Measurements from ENCODE around the gene ZNF524. TPM values are rescaled to one million over a fixed set of nuclear protein-coding genes. Genes with fewer than 3 reads are reported as not detected.

Gene ZNF524
- total RNA-seq, 1 donor from 2014 or later, result 9.3 TPM

- DNase-seq (ENCODE audit: low spot score), result no peak
- peak overlapping the region; percentile 76 for H3K27ac Mint-ChIP-seq (ENCODE audit: unreplicated experiment)
- H3K27me3 Mint-ChIP-seq (ENCODE audit: unreplicated experiment), result peaks cover 22% of the 10 kb centered on the region
- H3K4me1 Mint-ChIP-seq (ENCODE audit: unreplicated experiment), result peaks cover 29% of the 10 kb centered on the region
- TF ChIP-seq CTCF (IDR thresholded peaks at IDR 0.05; ENCODE audit: unreplicated experiment), result no peak
- peaks cover 24% of the 10 kb centered on the region for H3K36me3 Mint-ChIP-seq (ENCODE audit: low read depth, unreplicated experiment)
- H3K9me3 Mint-ChIP-seq (ENCODE audit: unreplicated experiment), result no peaks in the 10 kb centered on the region
- peak overlapping the region; percentile 93 for H3K4me3 Mint-ChIP-seq (ENCODE audit: unreplicated experiment)
Observed at GRCh38 chr19:55641426-55642152, 41.5 kb downstream of the ZNF524 start.

- DNase-seq (ENCODE audit: low spot score), result no peak
- Mint-ChIP-seq H3K36me3 (ENCODE audit: low read depth, unreplicated experiment) (peaks cover 31% of the 10 kb centered on the region), H3K27ac (ENCODE audit: unreplicated experiment) (peak overlapping the region; percentile 76), H3K4me1 (ENCODE audit: unreplicated experiment) (peaks cover 31% of the 10 kb centered on the region), H3K9me3 (ENCODE audit: unreplicated experiment) (no peaks in the 10 kb centered on the region), H3K27me3 (ENCODE audit: unreplicated experiment) (peaks cover 28% of the 10 kb centered on the region), H3K4me3 (ENCODE audit: unreplicated experiment) (peak overlapping the region; percentile 93)
- TF ChIP-seq CTCF (IDR thresholded peaks at IDR 0.05; ENCODE audit: unreplicated experiment), result no peak
Observed at GRCh38 chr19:55642153-55643002, 42.3 kb downstream of the ZNF524 start.

GRCh38 chr19:55643003-55643886 lies 43.2 kb downstream of the ZNF524 start, which contains the start of gene ZNF581:
TSS of gene ZNF581 (plus strand) at chr19:55643649. CDS start at chr19:55644572, 923 bp downstream.
- Mint-ChIP-seq H3K9me3 (ENCODE audit: unreplicated experiment) (no peaks in the 10 kb centered on the region), H3K4me1 (ENCODE audit: unreplicated experiment) (peaks cover 31% of the 10 kb centered on the region), H3K36me3 (ENCODE audit: low read depth, unreplicated experiment) (peaks cover 26% of the 10 kb centered on the region), H3K27me3 (ENCODE audit: unreplicated experiment) (peaks cover 27% of the 10 kb centered on the region), H3K4me3 (ENCODE audit: unreplicated experiment) (peak within 1 kb of the TSS; percentile 93), H3K27ac (ENCODE audit: unreplicated experiment) (peak within 1 kb of the TSS; percentile 62)
- peak; percentile 65 for DNase-seq (ENCODE audit: low spot score)
- TF ChIP-seq CTCF (IDR thresholded peaks at IDR 0.05; ENCODE audit: unreplicated experiment), result no peak

- Mint-ChIP-seq H3K27me3 (ENCODE audit: unreplicated experiment) (peaks cover 29% of the 10 kb centered on the region), H3K27ac (ENCODE audit: unreplicated experiment) (no peak overlapping the region), H3K36me3 (ENCODE audit: low read depth, unreplicated experiment) (peaks cover 26% of the 10 kb centered on the region), H3K9me3 (ENCODE audit: unreplicated experiment) (no peaks in the 10 kb centered on the region), H3K4me1 (ENCODE audit: unreplicated experiment) (peaks cover 31% of the 10 kb centered on the region), H3K4me3 (ENCODE audit: unreplicated experiment) (peak overlapping the region; percentile 93)
- TF ChIP-seq CTCF (IDR thresholded peaks at IDR 0.05; ENCODE audit: unreplicated experiment), result no peak
- no peak for DNase-seq (ENCODE audit: low spot score)
Observed at GRCh38 chr19:55643887-55644176, 43.7 kb downstream of the ZNF524 start.

Data from endothelial cell (in vitro differentiated cells).